Measurements from ENCODE around the gene CCDC6. TPM values are rescaled to one million over a fixed set of nuclear protein-coding genes. Genes with fewer than 3 reads are reported as not detected.

Gene CCDC6
- total RNA-seq, 1 experiment from 2014 or later: 58.4 TPM

GRCh38 chr10:59801171-59801570 lies 105.2 kb downstream of the CCDC6 start:
- Histone ChIP-seq H3K4me1 (ENCODE audit: insufficient read depth, low read length) (peaks cover 3% of the 10 kb centered on the region; the same call in 1 of the 2 replicates), H2BK12ac (ENCODE audit: insufficient read length, low read depth, low read length) (no peak overlapping the region), H4K8ac (replicated peaks; ENCODE audit: insufficient read length, low read depth, low read length) (no peak overlapping the region), H2BK20ac (ENCODE audit: low read depth, low read length, poor library complexity, severe bottlenecking) (no peak overlapping the region), H3T11ph (ENCODE audit: low read length) (no peak overlapping the region), H2BK5ac (ENCODE audit: insufficient read length, low read length) (no peak overlapping the region), H4K91ac (ENCODE audit: insufficient read length, low read depth, low read length) (no peak overlapping the region), H3K23me2 (ENCODE audit: insufficient read length, low read depth, low read length, poor library complexity, severe bottlenecking) (no peaks in the 10 kb centered on the region), H3K18ac (ENCODE audit: insufficient read length, low read depth, low read length) (no peak overlapping the region), H3K27ac (ENCODE audit: insufficient read length, low read depth, low read length) (no peak overlapping the region), H4K5ac (ENCODE audit: insufficient read length, low read depth, low read length) (no peak overlapping the region), H3K14ac (ENCODE audit: insufficient read depth, low read length) (no peak overlapping the region), H3K9me3 (ENCODE audit: control insufficient read depth, low read depth, low read length) (no peaks in the 10 kb centered on the region), H2AK5ac (ENCODE audit: insufficient read length, low read length) (no peak overlapping the region), H2AFZ (ENCODE audit: low read length) (no peak overlapping the region), H3K27me3 (ENCODE audit: insufficient read depth, low read length) (no peaks in the 10 kb centered on the region), H3K79me1 (ENCODE audit: insufficient read depth, low read depth, low read length, poor library complexity, severe bottlenecking) (no peaks in the 10 kb centered on the region), H2BK120ac (ENCODE audit: low read depth, low read length, poor library complexity, severe bottlenecking) (no peak overlapping the region), H4K20me1 (ENCODE audit: control insufficient read depth, insufficient read depth, insufficient read length) (no peaks in the 10 kb centered on the region), H2BK15ac (ENCODE audit: low read depth, low read length) (no peak overlapping the region), H3K23ac (ENCODE audit: insufficient read length, low read depth, low read length) (no peak overlapping the region), H3K4ac (ENCODE audit: low read depth, low read length) (no peak overlapping the region), H3K9ac (ENCODE audit: extremely low read depth, insufficient read length, low read length) (no peak overlapping the region), H3K56ac (ENCODE audit: insufficient read length, low read depth, low read length) (no peak overlapping the region), H3K79me2 (ENCODE audit: insufficient read depth, low read length) (no peaks in the 10 kb centered on the region), H3K4me2 (ENCODE audit: insufficient read depth, insufficient read length, low read length) (no peak overlapping the region)
- Mint-ChIP-seq H3K27ac (no peak overlapping the region), H3K27me3 (ENCODE audit: low read depth) (no peaks in the 10 kb centered on the region), H3K4me1 (peaks cover 4 to 9% of the 10 kb centered on the region in 2 experiments), H3K36me3 (ENCODE audit: insufficient read depth in 1 of 3, low read depth in 3 of 3) (peaks cover 38 to 88% (median 78%) of the 10 kb centered on the region in 3 experiments), H3K9me3 (no peaks in the 10 kb centered on the region), H3K4me3 (no peak overlapping the region)
- DNase-seq: no peak
- TF ChIP-seq, protein P1, sequence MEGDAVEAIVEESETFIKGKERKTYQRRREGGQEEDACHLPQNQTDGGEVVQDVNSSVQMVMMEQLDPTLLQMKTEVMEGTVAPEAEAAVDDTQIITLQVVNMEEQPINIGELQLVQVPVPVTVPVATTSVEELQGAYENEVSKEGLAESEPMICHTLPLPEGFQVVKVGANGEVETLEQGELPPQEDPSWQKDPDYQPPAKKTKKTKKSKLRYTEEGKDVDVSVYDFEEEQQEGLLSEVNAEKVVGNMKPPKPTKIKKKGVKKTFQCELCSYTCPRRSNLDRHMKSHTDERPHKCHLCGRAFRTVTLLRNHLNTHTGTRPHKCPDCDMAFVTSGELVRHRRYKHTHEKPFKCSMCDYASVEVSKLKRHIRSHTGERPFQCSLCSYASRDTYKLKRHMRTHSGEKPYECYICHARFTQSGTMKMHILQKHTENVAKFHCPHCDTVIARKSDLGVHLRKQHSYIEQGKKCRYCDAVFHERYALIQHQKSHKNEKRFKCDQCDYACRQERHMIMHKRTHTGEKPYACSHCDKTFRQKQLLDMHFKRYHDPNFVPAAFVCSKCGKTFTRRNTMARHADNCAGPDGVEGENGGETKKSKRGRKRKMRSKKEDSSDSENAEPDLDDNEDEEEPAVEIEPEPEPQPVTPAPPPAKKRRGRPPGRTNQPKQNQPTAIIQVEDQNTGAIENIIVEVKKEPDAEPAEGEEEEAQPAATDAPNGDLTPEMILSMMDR (conservative IDR thresholded peaks at IDR 0.05): no peak
- WGBS (ENCODE audit: extremely low coverage, insufficient read length, low lambda C conversion rate): no CpG with 5 or more reads among the region's 2 CpGs
